Activated CD8-positive, alpha-beta T cell treated with anti-CD3 and anti-CD28 coated beads, Interleukin-2, amount 10 ng/mL, durations not matched to agents 7 days and 5 days (primary cell): ENCODE data around the gene COG5. TPM values are rescaled to one million over a fixed set of nuclear protein-coding genes. Genes with fewer than 3 reads are reported as not detected.
"Not testable (repeated sequence)": the region's sequence is repeated elsewhere in the genome, so short reads cannot be mapped to it uniquely, and the experiment has no call there.

ENCODE experiments used
- ATAC-seq: fragments of 150-1000 bp; cut with Tn5 transposase; one replicate; pipeline ENCODE4 v1.10.0; 2021; ENCODE audit warnings: moderate library complexity
- CTCF ChIA-PET: fragments of 350-600 bp; sonication (Branson Sonifier 250); formaldehyde crosslinking; loops from one replicate; lab custom pipeline; 2021; ENCODE audit warnings: antibody characterized with exemption; lab: Charles Lee
- POLR2A ChIA-PET: fragments of 350-600 bp; sonication (Branson Sonifier 250); formaldehyde crosslinking; loops from one replicate; lab custom pipeline; 2021; ENCODE audit warnings: antibody characterized with exemption; lab: Charles Lee
- DNase-seq: peaks from one replicate; pipeline ENCODE4 v3.0.0-alpha.2; 2020
- H3K27ac Mint-ChIP-seq: one replicate; pipeline ENCODE4 v1.8.0; 2021; ENCODE audit warnings: mild to moderate bottlenecking, mixed read lengths
- H3K27me3 Mint-ChIP-seq: one replicate; pipeline ENCODE4 v1.8.0; 2021; ENCODE audit warnings: low read depth, mixed read lengths
- H3K36me3 Mint-ChIP-seq: one replicate; pipeline ENCODE4 v1.8.0; 2021; ENCODE audit warnings: low read depth, mixed read lengths
- H3K4me1 Mint-ChIP-seq: one replicate; pipeline ENCODE4 v1.8.0; 2021; ENCODE audit warnings: low read depth, mixed read lengths
- H3K4me3 Mint-ChIP-seq: one replicate; pipeline ENCODE4 v1.8.0; 2021; ENCODE audit warnings: mild to moderate bottlenecking, mixed read lengths
- H3K9me3 Mint-ChIP-seq: one replicate; pipeline ENCODE4 v1.8.0; 2022; ENCODE audit warnings: mixed read lengths; ENCODE audit not compliant: insufficient read depth
- total RNA-seq, 2 experiments: library from RNA; stranded (reverse); gene quantifications; one replicate each; pipeline ENCODE4 v1.2.3, GENCODE V29; 2021

Gene COG5
- total RNA-seq, 2 experiments from 2014 or later = 31.3 to 31.8 TPM

DNA sequence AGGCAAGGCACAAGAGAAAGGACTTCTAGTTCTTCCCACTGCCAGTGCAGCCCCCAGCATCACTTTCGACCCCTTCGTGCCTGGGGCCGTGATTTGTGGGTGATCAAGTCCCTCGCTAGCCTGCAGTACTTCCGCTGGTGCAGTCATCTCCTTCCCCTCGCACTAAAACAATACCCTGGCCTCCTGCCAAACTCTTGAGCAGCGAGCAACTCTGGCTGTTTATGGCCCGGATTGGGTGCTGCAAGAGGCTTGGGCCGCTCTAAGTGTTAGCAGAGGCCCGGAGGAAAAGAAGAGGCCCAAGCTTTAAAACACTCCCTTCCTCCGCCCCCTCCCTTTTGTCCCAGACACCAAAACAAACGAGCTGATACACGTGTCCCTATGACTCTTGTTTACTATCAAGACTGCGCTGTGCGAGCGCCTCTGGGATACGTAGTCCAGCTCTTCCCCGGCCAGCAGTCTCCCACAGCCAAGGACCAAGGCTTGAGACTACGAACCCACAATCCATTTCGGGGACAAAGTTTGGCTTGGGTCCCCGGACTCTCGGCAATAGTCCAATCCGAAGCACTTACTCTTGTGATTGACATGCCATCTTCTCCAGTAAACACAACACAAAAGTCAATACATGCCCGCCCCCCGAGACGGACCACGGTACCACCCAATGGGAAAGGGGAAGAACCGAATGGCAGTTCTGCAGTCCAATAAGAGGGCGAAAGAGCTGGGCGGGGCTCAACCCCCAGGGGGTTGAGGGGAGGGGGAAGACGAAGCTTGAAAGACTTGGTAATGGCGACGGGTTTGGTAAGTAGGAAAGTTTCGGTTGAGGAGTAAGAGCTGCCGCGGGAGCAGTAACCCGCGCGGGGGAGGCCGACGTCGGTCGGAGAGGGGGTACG lies 395.2 kb downstream of the COG5 start, which contains the start of gene HBP1:
HBP1 (plus strand) TSS at position 771 of the 887 bp plus-strand sequence. CDS start 10,891 bp downstream, outside the sequence.
- Mint-ChIP-seq H3K36me3 (peaks cover 6% of the 10 kb centered on the region), H3K4me3 (peak within 1 kb of the TSS; percentile 82), H3K4me1 (peaks cover 28% of the 10 kb centered on the region), H3K9me3 (no peaks in the 10 kb centered on the region), H3K27ac (peak within 1 kb of the TSS; percentile 99), H3K27me3 (peaks cover 9% of the 10 kb centered on the region)
- peak; percentile 91 for ATAC-seq
- peak; percentile 98 for DNase-seq
- CTCF ChIA-PET = interaction anchor here (0.8 to 1.8 kb wide), 11 partner anchors 12 to 992 kb away, joined by 3 to 6 read pairs (median 4); partner anchors contain the start of gene CCDC71L
- POLR2A ChIA-PET = interaction anchor here (0.6 to 2.9 kb wide), 20 partner anchors 8 to 884 kb away, joined by 3 to 26 read pairs (median 4); partner anchors contain the start of genes CBLL1 and NAMPT

DNA sequence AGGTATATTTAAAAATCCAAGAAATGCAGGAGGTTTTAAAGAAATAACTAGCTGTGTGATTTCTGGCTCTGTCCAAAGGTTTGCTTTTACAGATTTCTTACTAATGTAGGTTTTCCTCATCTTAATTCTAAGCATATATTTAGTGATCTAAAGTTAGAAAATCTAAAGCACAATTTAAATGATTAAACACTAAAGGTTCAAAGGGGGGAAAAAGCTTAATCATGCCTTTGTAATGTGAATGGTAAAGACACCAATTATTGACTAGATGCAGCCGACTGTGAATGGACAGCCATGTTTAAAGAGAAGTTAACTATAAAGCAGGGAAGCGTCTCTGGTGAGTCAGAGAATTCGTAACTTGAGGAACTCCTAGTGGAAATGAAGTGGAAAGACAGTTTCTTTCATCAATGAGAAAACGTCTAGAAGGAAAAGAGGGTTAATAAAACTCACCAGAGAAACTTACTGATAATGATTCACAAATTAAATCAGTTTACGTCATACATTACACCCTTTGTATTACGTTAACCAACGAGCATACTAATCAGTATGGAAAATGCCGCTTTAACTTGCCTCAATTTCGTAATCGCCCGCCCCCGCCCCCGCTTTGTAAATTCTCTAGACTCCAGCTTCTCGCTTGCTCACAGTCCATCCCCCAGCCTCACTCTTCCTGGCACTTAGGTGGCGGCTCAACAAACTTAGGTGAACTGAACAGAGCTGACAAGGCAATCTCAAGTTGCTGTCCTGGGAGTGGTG lies 396.1 kb downstream of the COG5 start:
- H3K36me3 Mint-ChIP-seq = peaks cover 6% of the 10 kb centered on the region

DNA sequence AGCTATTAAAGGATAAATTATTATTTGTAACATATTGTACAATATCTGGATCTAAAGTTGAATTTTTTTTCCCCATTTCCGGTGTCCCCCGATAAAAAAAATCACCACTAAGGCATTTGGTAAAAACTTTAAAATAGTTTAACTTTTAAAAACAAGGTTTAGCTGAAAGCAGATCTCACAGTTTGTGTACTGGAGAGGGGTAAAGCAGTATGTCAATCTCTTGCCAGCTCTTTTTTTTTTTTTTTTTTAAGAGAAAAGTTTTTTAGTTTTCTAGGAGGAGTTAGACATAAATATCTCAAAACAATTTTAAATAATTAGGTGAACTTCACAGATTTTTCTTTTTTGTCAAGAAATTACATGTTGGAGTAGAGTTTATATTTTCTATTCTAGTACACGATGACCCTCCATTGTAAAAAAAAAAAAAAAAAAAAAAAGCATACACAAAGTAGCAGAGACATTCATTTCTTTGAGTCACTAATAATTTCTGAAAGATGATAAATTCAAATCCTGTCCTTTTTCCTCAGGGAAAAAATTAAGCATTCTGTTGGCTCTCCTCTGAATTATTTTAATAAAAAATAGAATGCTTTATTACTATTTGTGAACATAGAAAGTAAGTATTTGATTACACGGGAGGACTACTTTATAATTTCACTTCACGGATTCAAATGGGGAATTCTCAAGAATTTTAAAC lies 396.8 kb downstream of the COG5 start:
- H3K4me3 Mint-ChIP-seq = peak overlapping the region; percentile 82
- POLR2A ChIA-PET = interaction anchor here (0.7 to 2.9 kb wide), 2 partner anchors 13 to 299 kb away, joined by 4 to 11 read pairs; no protein-coding TSS in a partner anchor
- no peaks in the 10 kb centered on the region for H3K9me3 Mint-ChIP-seq
- ATAC-seq (no peak), DNase-seq (no peak)
- peak overlapping the region; percentile 99 for H3K27ac Mint-ChIP-seq
- H3K36me3 Mint-ChIP-seq = peaks cover 6% of the 10 kb centered on the region
- H3K4me1 Mint-ChIP-seq = peaks cover 18% of the 10 kb centered on the region
- peaks cover 9% of the 10 kb centered on the region for H3K27me3 Mint-ChIP-seq
- CTCF ChIA-PET = interaction anchor here (0.6 to 0.8 kb wide), 3 partner anchors 20 to 253 kb away, joined by 3 read pairs; no protein-coding TSS in a partner anchor

More for the DNA sequence above, 396.1 kb downstream of the COG5 start:
- ATAC-seq (peak; percentile 0), DNase-seq (no peak)
- Mint-ChIP-seq H3K4me1 (peaks cover 20% of the 10 kb centered on the region), H3K27ac (peak overlapping the region; percentile 99), H3K27me3 (peaks cover 9% of the 10 kb centered on the region), H3K9me3 (no peaks in the 10 kb centered on the region), H3K4me3 (peak overlapping the region; percentile 82)
- POLR2A ChIA-PET = interaction anchor here (0.6 to 2.9 kb wide), 14 partner anchors 13 to 759 kb away, joined by 3 to 26 read pairs (median 4); partner anchors contain the start of gene CBLL1
- CTCF ChIA-PET = interaction anchor here (0.6 to 1.8 kb wide), 11 partner anchors 11 to 991 kb away, joined by 3 to 5 read pairs (median 4); partner anchors contain the start of gene CCDC71L

DNA sequence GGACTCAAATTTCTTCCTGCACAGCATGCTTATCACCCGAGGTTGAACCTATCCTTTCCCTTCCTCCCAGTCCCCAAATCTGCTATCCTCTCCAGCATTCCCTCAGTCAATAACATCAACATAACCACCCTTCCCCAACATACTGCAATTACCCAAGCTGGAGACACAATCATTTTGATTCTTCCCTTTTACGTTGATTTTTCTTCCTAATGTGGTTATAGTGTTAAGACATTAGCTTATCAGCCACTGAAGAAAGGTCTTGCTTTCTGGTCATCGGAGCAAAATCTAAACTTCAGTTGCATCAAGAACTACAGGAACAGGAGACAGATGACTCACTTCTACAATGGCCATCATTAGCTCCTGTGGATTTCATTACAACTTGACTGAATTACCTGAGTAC lies 398.4 kb downstream of the COG5 start:
- ATAC-seq (no peak), DNase-seq (no peak)
- Mint-ChIP-seq H3K36me3 (peaks cover 4% of the 10 kb centered on the region), H3K27me3 (peaks cover 9% of the 10 kb centered on the region), H3K9me3 (no peaks in the 10 kb centered on the region), H3K4me3 (no peak overlapping the region), H3K27ac (no peak overlapping the region), H3K4me1 (peaks cover 11% of the 10 kb centered on the region)
- POLR2A ChIA-PET = no interaction called here
- CTCF ChIA-PET = interaction anchor here (1.1 kb wide), 1 partner anchor 18 kb away, joined by 3 read pairs; no protein-coding TSS in a partner anchor

DNA sequence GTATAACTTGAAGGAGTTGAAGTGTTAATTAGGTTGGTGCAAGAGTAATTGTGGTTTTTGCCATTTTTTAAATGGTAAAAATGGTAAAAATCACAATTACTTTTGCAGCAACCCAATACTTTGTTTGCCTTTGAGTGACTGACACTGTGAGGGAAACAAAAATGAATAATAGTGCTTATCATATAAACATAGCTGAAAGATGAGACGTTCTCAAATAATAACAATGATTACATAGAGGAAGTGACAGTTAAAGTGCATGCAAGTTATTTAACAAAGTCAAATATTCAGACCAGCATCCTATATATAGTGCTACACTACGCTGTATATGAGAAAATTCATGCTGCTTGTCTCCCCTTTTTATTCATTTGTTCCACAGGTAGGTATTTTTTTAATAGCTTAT lies 399.6 kb downstream of the COG5 start:
- no peak for DNase-seq
- Mint-ChIP-seq H3K4me1 (peaks cover 11% of the 10 kb centered on the region), H3K27ac (no peak overlapping the region), H3K27me3 (peaks cover 9% of the 10 kb centered on the region), H3K36me3 (peaks cover 4% of the 10 kb centered on the region), H3K9me3 (no peaks in the 10 kb centered on the region), H3K4me3 (no peak overlapping the region)
- ATAC-seq = no peak
- ChIA-PET CTCF (interaction anchor here (0.8 to 1.3 kb wide), 3 partner anchors 14 to 579 kb away, joined by 3 to 5 read pairs (median 3); partner anchors contain the start of gene CBLL1), POLR2A (no interaction called here)

DNA sequence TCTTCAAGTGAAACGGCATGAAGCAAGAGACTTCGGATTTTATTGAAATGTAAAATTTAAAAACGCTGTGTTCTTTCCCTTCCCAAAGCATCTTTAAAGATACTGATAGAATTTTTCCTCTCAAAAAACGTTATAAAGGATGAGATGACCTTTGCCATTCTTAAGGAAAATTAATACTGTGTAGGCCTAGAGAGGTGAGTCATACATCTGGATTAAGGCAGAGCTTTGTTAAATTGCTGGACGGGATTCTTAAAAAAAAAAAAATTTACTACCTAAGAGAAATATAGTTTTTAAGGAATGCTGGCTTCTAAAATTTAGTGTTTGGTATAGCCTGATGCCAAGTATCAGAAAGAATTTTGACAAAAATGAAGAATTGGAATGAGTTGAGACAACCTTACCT lies 401.2 kb downstream of the COG5 start:
- no peak for DNase-seq
- no peak for ATAC-seq
- H3K4me3 Mint-ChIP-seq = no peak overlapping the region
- CTCF ChIA-PET = interaction anchor here (0.8 kb wide), 1 partner anchor 15 kb away, joined by 4 read pairs; no protein-coding TSS in a partner anchor
- H3K36me3 Mint-ChIP-seq = no peaks in the 10 kb centered on the region
- H3K4me1 Mint-ChIP-seq = peaks cover 3% of the 10 kb centered on the region
- H3K27me3 Mint-ChIP-seq = peaks cover 11% of the 10 kb centered on the region
- H3K9me3 Mint-ChIP-seq = no peaks in the 10 kb centered on the region
- H3K27ac Mint-ChIP-seq = no peak overlapping the region
- POLR2A ChIA-PET = no interaction called here

DNA sequence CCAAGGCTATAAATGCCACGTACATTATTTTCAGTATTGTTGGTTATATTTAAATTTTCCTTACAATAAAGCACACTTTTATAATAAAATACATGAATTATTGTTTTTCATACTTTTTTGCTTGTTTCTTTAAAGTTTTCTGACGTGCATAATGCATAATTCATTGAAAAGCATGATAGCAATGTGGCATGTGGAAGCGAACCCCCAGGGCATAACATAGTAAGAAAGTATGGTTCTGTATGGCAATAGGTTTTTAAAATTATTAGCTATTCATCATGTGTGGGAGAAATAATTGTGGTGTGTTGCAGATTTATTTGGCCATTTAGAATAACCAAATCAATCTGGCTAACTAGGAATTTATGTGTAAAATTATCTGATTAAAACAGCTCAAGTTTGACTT lies 402.3 kb downstream of the COG5 start:
- Mint-ChIP-seq H3K4me1 (no peaks in the 10 kb centered on the region), H3K9me3 (no peaks in the 10 kb centered on the region), H3K4me3 (no peak overlapping the region), H3K36me3 (no peaks in the 10 kb centered on the region), H3K27ac (no peak overlapping the region), H3K27me3 (peaks cover 11% of the 10 kb centered on the region)
- CTCF ChIA-PET = no interaction called here
- POLR2A ChIA-PET = no interaction called here
- no peak for ATAC-seq
- no peak for DNase-seq

DNA sequence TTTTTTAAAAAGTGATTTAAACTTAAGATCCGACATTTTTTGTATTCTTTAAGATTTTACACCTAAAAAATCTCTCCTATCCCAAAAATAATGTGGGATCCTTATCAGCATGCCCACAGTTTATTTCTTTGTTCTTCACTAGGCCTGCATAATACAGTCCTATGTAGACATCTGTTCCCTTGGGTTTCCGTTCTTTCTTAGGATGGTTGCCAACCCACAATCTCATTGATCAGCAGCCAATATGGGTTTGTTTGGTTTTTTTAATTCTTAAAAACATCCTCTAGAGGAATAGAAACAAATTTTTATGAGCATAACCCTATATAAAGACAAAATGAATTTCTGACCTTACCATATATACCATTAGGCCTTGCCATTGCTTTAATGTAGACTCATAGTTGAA lies 403.3 kb downstream of the COG5 start:
- CTCF ChIA-PET = no interaction called here
- H3K36me3 Mint-ChIP-seq = no peaks in the 10 kb centered on the region
- peaks cover 10% of the 10 kb centered on the region for H3K27me3 Mint-ChIP-seq
- no peak overlapping the region for H3K4me3 Mint-ChIP-seq
- H3K27ac Mint-ChIP-seq = no peak overlapping the region
- DNase-seq (no peak), ATAC-seq (no peak)
- POLR2A ChIA-PET = no interaction called here
- H3K9me3 Mint-ChIP-seq = no peaks in the 10 kb centered on the region
- H3K4me1 Mint-ChIP-seq = no peaks in the 10 kb centered on the region

DNA sequence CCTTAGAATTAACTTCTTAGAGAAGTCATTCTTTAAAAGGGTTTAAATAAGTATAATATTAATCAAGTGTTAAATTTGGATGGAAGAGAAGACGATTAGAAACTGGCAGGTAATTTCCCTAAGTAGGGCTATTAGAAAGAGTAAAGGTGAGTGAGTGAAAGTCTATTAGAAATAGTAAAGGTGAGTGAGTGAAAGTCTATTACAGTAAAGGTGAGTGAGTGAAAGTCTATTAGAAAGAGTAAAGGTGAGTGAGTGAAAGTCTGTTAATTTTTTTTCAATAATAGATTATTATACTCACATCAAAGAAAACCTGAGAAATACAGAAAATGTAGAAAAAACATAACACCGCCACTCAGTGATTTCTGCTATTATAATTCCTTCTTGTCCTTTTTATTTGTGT lies 405.7 kb downstream of the COG5 start:
- no peaks in the 10 kb centered on the region for H3K36me3 Mint-ChIP-seq
- ChIA-PET CTCF (no interaction called here), POLR2A (no interaction called here)
- H3K27ac Mint-ChIP-seq = no peak overlapping the region
- no peak for DNase-seq
- H3K27me3 Mint-ChIP-seq = peaks cover 2% of the 10 kb centered on the region
- no peak overlapping the region for H3K4me3 Mint-ChIP-seq
- no peaks in the 10 kb centered on the region for H3K9me3 Mint-ChIP-seq
- no peak for ATAC-seq
- no peaks in the 10 kb centered on the region for H3K4me1 Mint-ChIP-seq

DNA sequence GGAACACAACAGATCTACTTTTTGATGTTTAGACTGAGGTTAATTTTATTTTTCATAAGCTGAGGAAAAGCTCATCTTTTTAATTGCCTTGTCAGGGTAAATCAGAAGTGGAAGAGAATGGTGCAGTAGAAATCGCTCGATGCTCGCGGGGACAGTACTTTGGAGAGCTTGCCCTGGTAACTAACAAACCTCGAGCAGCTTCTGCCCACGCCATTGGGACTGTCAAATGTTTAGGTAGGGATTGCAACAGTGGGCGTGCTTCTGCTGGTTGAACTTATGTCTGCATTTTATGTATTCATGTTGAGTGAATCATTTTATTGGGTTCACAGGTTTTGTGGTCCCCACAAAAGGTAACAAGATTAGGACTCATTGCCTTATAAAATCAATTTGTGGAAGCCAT lies 406.6 kb downstream of the COG5 start:
- POLR2A ChIA-PET = no interaction called here
- H3K4me1 Mint-ChIP-seq = no peaks in the 10 kb centered on the region
- no peaks in the 10 kb centered on the region for H3K9me3 Mint-ChIP-seq
- no peaks in the 10 kb centered on the region for H3K36me3 Mint-ChIP-seq
- no peak overlapping the region for H3K27ac Mint-ChIP-seq
- DNase-seq (no peak), ATAC-seq (no peak)
- no peak overlapping the region for H3K4me3 Mint-ChIP-seq
- peaks cover 2% of the 10 kb centered on the region for H3K27me3 Mint-ChIP-seq
- CTCF ChIA-PET = interaction anchor here (1.4 to 1.8 kb wide), 2 partner anchors 10 to 12 kb away, joined by 4 to 5 read pairs; partner anchors contain the start of gene HBP1

DNA sequence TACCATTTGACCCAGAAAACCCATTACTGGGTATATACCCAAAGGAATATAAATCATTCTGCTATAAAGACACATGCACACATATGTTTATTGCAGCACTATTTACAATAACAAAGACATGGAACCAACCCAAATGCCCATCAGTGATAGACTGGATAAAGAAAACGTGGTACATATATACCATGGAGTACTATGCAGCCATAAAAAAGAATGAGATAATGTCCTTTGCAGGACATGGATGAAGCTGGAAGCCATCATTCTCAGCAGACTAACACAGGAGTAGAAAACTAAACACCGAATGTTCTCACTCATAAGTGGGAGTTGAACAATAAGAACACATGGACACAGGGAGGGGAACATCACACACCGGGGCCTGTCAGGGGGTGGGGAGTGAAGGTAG lies 408.0 kb downstream of the COG5 start:
- H3K4me3 Mint-ChIP-seq, H3K27me3 Mint-ChIP-seq, H3K27ac Mint-ChIP-seq, ATAC-seq, H3K9me3 Mint-ChIP-seq, H3K4me1 Mint-ChIP-seq, DNase-seq, H3K36me3 Mint-ChIP-seq, POLR2A ChIA-PET: not testable (repeated sequence)
- CTCF ChIA-PET = interaction anchor here (1.8 kb wide), 1 partner anchor 13 kb away, joined by 4 read pairs; the partner anchor contains the start of gene HBP1
